Stimulated activated CD8-positive, alpha-beta memory T cell treated with anti-CD3 and anti-CD28 coated beads, Interleukin-4, amount 100 ng/mL, for 1 hour (primary cell): ENCODE results near the gene RAPGEF5.
A peak's percentile ranks its signal among the peaks of the same experiment; 100 is the strongest.
"Not testable (repeated sequence)": the region's sequence is repeated elsewhere in the genome, so short reads cannot be mapped to it uniquely, and the experiment has no call there.

Experiments
- DNase-seq, 2 donors: peaks; one replicate each; pipeline ENCODE4 v3.0.0-alpha.2; 2020; ENCODE audit warnings: low read depth in 2 of 2, low spot score in 1 of 2

Gene RAPGEF5

DNA sequence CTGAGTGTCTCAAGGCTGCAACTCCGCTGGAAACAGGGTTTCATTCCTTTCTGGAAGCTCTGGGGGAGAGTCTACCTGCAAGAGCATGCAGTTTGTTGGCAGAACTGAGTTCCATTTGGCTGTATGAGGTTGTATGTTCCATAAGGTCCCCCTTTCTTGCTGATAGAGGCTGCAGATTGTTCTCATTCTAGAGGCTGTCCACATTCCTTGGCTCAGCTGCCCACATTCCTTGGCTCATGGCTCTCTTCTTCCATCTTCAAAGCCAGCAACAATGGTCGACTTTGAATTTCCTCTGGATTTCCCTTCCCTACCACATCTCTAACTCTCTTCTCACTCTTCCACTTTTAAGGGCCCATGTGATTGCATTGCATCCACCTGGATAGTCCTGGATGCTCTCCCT is 264.0 kb downstream of the RAPGEF5 start:
- DNase-seq = no peak

DNA sequence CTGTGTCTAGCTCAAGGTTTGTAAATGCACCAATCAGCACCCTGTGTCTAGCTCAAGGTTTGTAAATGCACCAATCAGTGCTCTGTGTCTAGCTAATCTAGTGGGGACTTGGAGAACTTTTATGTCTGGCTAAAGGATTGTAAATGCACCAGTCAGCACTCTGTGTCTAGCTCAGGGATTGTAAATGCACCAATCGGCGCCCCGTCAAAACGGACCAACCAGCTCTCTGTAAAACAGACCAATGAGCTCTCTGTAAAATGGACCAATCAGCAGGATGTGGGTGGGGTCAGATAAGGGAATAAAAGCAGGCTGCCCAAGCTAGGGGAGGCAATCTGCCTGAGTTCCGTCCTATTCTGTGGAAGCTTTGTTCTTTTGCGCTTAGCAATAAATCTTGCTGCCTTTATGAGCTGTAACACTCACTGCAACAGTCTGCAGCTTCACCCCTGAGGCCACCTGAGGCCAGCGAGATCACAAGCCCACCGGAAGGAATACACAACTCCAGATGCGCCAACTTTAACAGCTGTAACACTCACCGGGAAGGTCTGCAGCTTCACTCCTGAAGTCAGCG is 265.9 kb downstream of the RAPGEF5 start:
- DNase-seq = not testable (repeated sequence)

DNA sequence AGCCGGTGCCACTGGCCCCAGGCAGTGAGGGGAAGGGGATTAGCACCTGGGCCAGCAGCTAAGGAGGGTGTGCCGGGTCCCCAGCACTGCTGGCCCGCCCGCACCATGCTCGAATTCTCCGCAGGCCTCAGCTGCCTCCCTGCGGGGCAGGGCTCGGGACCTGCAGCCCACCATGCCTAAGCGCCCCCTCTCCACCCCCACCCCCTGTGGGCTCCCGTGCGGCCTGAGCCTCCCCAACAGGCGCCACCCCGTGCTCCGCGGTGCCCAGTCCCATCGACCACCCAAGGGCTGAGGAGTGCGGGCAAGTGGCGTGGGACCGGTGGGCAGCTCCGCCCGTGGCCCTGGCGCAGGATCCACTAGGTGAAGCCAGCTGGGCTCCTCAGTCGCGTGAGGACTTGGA is 266.4 kb downstream of the RAPGEF5 start:
- no peak for DNase-seq

DNA sequence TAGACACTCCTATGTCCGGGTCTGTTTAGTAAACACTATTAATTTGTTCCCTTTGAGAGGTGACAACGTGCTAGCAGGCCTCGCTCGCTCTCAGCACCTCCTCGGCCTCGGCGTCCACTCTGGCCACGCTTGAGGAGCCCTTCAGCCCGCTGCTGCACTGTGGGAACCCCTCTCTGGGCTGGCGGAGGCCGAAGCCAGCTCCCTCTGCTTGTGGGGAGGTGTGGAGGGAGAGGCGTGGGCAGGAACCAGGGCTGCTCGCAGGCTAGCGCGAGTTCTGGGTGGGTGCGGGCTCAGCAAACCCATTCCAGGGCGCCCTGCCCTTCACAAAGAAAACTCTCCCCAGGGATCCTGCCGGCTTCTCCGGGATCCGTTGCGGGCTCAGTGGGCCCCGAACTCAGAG is 266.8 kb downstream of the RAPGEF5 start:
- no peak for DNase-seq

DNA sequence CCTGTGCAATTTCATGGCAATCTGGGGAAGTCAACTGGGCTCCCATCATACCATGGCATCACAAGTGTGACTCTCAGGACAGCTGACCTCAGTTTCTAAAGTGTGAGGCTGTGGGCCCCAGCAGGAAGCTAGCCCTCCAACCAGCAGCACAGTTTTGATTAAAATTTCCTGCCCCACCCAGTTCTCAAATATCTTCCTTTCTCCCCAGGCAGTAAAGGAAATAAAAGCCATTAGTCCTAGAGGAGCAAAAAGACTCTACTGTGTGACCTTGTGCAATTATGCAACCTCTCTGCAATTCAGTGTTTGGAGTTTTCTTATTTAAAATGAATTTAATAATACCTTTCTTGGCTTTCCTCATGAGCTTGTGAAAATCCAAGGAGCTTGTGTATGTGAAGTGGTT is 268.1 kb downstream of the RAPGEF5 start:
- DNase-seq = no peak

DNA sequence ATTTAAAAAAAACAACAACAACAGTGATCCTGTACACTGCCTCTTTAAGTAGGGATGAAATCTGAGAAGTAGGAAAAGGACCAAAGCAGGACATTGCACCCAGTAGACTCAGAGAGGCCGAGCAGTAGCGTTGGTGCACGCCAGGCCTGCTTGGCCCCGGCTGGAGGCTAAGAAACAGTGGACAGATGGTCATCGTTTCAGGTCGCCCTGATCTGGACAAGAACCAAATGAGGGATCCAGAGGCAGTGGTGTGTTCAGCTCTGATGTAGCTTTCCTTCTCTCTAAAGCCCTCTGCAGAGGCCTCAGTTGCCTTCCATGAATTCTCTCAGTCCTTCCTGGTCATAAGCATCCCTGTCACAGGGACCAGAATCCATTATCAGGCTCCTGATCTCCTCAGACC is 269.1 kb downstream of the RAPGEF5 start:
- no peak for DNase-seq

DNA sequence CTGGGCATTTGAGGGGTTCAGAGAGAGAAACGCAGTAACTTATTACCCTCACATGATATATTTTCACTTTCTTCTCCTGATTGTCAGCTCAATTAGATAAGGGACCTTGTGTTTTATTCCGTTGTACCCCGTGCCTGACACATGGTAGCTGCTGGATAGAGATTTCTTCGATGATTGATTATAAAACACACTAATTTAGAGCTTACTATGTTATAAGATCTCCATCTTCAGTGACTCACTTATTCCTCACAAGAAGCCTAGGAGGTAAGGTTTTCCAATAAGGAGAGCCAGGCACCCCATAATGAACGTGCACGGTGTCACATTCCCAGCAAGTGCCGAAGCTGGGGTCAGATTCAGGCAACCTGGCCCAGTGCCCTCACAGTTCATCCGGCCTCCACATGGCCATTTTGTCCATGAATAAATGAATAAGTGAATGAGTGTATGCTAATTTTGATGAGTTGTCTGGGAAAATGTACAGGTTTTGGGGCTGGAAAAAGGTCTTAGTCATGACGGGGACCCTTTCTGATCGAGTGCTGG is 273.2 kb downstream of the RAPGEF5 start:
- DNase-seq = no peak

DNA sequence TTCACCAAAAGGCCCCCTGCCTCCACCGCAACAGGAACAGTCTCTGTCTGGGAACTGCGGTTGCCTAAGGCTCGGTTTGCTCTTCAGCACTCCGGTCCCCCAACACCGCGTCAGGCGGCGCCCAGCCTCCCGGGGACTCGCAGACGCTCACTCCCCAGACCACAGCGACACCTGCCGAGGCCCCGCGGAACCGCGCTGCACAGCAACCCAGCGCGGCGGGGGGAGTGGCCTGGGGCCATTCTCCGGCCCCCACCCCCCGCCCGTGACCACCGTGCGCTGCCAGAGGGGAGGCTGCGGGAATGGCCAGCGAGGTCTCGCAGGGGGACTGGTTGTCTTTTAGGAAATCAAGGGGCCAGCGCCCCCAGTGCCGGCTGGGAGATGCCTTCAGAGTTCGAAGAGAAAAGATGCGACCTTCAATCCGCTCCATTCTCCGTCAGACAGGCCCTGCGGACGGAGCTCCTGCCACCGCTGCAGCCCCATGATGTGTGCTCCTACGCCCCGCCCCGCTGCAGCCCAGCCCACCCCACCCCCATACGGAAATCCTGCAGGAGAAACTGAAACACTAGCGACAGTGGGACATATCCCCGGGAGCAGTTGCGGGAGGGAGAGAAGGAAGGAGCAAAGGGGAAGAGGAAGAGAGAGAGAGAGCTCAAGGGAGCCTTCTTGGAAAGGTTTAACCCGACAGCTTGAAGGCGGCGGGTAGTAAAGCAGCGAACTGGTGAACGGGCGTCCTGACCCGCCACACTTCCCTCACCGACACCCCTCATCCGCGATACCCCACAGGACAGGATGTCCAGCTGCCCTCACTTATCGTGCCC is 273.9 kb downstream of the RAPGEF5 start:
- DNase-seq = peak; percentile 48 to 61

DNA sequence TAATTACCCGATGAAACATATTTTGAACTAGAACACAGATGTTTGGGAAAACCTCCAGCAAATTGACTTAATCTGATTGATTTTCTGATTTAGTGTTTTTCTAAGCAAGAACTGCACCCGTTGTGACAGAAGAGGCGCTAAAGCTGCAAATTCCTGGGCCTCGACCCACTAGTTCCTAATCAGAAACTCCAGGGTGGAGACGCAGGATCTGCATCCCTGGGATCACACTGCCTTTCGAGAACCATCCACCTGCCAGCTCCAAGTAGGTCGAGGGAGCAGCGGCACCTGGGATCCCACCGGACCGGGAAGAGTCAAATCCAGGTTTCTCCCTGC is 274.4 kb downstream of the RAPGEF5 start:
- DNase-seq = no peak

DNA sequence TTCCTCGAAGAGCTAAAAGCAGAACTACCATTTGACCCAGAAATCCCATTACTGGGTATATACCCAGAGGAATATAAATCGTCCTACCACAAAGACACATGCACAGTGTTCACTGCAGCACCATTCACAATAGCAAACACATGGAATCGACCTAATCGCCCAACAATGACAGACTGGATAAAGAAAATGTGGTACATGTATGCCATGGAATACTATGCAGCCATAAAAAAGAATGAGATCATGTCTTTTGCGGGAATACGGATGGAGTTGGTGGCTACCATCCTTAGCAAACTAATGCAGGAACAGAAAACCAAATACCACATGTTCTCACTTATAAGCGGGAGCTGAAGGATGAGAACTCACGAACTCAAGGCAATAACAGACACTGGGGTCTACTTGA is 276.7 kb downstream of the RAPGEF5 start:
- not testable (repeated sequence) for DNase-seq

DNA sequence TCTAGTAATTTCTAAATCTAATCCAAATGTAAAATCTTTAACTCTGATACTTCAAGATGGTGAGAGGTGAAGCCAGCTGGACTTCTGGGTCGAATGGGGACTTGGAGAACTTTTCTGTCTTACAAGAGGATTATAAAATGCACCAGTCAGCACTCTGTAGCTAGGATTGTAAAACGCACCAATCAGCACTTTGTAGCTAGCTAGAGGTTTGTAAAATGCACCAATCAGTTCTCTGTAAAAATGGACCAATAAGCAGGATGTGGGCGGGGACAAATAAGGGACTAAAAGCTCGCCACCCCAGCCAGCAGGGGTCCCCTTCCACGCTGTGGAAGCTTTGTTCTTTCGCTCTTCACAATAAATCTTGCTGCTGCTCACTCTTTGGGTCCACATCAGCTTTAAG is 278.1 kb downstream of the RAPGEF5 start:
- DNase-seq = not testable (repeated sequence)

DNA sequence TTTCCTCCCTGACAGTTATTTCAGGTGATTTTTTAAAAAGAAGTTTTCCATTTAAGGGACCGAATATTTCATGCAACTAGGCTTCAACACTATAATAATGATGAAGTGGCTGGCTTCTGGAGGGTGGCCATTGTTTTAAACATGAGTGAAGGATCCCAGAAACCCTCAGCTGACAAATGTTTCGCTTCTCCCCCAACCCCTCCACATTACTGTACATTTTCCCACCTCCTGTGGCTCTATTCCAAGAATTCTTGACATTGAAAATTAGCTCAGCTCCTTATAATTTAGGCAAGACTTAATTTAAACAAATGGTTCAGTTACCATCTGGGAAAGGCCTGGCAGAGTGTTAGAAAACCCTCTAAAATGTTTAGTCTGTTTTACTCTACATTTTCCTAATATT is 281.4 kb downstream of the RAPGEF5 start:
- DNase-seq = no peak

DNA sequence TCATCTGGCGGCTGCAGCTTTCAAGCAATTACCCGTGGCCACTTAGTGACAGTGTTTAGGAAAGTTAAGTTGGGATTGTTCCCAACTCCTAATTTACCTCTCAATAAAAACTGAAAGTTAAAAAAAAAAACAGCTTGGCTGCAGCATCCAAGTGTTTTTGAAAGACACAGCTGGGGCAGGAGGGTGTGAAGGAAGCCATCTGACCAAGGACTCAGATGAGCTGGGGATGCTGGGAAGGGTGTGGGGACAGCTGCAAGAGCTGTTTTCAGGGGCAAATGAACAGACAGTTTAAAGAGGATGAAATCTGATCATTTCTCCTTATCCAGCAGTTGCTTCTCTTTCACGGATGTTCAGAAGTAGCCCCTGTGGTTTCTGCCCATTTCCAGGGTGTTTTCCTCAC is 282.1 kb downstream of the RAPGEF5 start:
- DNase-seq = no peak
